ENCODE results near the gene ALG12. TPM values are rescaled to one million over a fixed set of nuclear protein-coding genes. Genes with fewer than 3 reads are reported as not detected.

ALG12 gene
- total and polyA plus RNA-seq, 2 of the 13 experiments (the other 11 are each of a cell fraction or from before 2014, with no cell fraction given), result 7.8 to 15.8 TPM

- TF ChIP-seq HNRNPK (IDR thresholded peaks at IDR 0.05; ENCODE audit: low read depth, low read length, poor library complexity, severe bottlenecking), result no peak
- TF ChIP-seq SAP130 (CRISPR knock-in tag; IDR thresholded peaks at IDR 0.05; ENCODE audit: low read depth), result 0 out of 2 replicates have a peak, but pooled peaks have one; percentile 4
- no peak for TF ChIP-seq ZNF441 (CRISPR knock-in tag; IDR thresholded peaks at IDR 0.05; ENCODE audit: borderline replicate concordance)
- TF ChIP-seq SSRP1 (CRISPR knock-in tag; IDR thresholded peaks at IDR 0.05), result 0 out of 2 replicates have a peak, but pooled peaks have one; percentile 21
- TF ChIP-seq TAF1 (CRISPR knock-in tag; IDR thresholded peaks at IDR 0.05), result 0 out of 2 replicates have a peak, but pooled peaks have one; percentile 6
- no peak for TF ChIP-seq ZNF33B (CRISPR knock-in tag; IDR thresholded peaks at IDR 0.05)
- no peak for TF ChIP-seq MLXIP (CRISPR knock-in tag; IDR thresholded peaks at IDR 0.05; ENCODE audit: borderline replicate concordance)
- peak; percentile 1; the same call in 1 of the 2 replicates for TF ChIP-seq ZNF687 (CRISPR knock-in tag; IDR thresholded peaks at IDR 0.05)
- TF ChIP-seq, protein P1, sequence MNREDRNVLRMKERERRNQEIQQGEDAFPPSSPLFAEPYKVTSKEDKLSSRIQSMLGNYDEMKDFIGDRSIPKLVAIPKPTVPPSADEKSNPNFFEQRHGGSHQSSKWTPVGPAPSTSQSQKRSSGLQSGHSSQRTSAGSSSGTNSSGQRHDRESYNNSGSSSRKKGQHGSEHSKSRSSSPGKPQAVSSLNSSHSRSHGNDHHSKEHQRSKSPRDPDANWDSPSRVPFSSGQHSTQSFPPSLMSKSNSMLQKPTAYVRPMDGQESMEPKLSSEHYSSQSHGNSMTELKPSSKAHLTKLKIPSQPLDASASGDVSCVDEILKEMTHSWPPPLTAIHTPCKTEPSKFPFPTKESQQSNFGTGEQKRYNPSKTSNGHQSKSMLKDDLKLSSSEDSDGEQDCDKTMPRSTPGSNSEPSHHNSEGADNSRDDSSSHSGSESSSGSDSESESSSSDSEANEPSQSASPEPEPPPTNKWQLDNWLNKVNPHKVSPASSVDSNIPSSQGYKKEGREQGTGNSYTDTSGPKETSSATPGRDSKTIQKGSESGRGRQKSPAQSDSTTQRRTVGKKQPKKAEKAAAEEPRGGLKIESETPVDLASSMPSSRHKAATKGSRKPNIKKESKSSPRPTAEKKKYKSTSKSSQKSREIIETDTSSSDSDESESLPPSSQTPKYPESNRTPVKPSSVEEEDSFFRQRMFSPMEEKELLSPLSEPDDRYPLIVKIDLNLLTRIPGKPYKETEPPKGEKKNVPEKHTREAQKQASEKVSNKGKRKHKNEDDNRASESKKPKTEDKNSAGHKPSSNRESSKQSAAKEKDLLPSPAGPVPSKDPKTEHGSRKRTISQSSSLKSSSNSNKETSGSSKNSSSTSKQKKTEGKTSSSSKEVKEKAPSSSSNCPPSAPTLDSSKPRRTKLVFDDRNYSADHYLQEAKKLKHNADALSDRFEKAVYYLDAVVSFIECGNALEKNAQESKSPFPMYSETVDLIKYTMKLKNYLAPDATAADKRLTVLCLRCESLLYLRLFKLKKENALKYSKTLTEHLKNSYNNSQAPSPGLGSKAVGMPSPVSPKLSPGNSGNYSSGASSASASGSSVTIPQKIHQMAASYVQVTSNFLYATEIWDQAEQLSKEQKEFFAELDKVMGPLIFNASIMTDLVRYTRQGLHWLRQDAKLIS (CRISPR knock-in tag; IDR thresholded peaks at IDR 0.05), result no peak
- no peak for TF ChIP-seq FOXA1 (IDR thresholded peaks at IDR 0.05)
- no peak for TF ChIP-seq FOXA1 (CRISPR knock-in tag; IDR thresholded peaks at IDR 0.05)
- TF ChIP-seq POLR2AphosphoS5 (IDR thresholded peaks at IDR 0.05; ENCODE audit: low read depth, low read length), result peak; percentile 57; the same call in 1 of the 2 replicates
- no peak for TF ChIP-seq ZNF766 (CRISPR knock-in tag; IDR thresholded peaks at IDR 0.05; ENCODE audit: borderline replicate concordance)
- no peak for TF ChIP-seq ZBTB1 (CRISPR knock-in tag; IDR thresholded peaks at IDR 0.05; ENCODE audit: borderline replicate concordance)
- TF ChIP-seq RBFOX2 (IDR thresholded peaks at IDR 0.05; ENCODE audit: low read depth, low read length), result peak; percentile 75
- 0 out of 2 replicates have a peak, but pooled peaks have one; percentile 24 for TF ChIP-seq AKAP8 (CRISPR knock-in tag; IDR thresholded peaks at IDR 0.05)
- TF ChIP-seq KLF9 (CRISPR knock-in tag; IDR thresholded peaks at IDR 0.05; ENCODE audit: low read depth), result no peak
- TF ChIP-seq TARDBP (CRISPR knock-in tag; IDR thresholded peaks at IDR 0.05), result no peak
- no peak for TF ChIP-seq NFE2L2 (IDR thresholded peaks at IDR 0.05; ENCODE audit: low read length)
Measured at GRCh38 chr22:49964136-49965090, 46.2 kb upstream of the ALG12 start (continued).
